ENCODE data around the gene GLOD4. TPM values are rescaled to one million over a fixed set of nuclear protein-coding genes. Genes with fewer than 3 reads are reported as not detected.

GLOD4 gene
- total RNA-seq, 4 donors from 2014 or later, result 32.9 to 45.0 (median 41.4) TPM

- TF ChIP-seq CTCF (IDR thresholded peaks at IDR 0.05; ENCODE audit: low read depth), result no peak
Measured at GRCh38 chr17:823501-823902, 41.4 kb upstream of the GLOD4 start.

GRCh38 chr17:819251-819650 is 37.2 kb upstream of the GLOD4 start:
- no peak for TF ChIP-seq CTCF (IDR thresholded peaks at IDR 0.05; ENCODE audit: low read depth)

- TF ChIP-seq CTCF (IDR thresholded peaks at IDR 0.05; ENCODE audit: low read depth), result no peak
Measured at GRCh38 chr17:814371-814770, 32.3 kb upstream of the GLOD4 start.

- no peak for TF ChIP-seq CTCF (IDR thresholded peaks at IDR 0.05; ENCODE audit: low read depth)
Measured at GRCh38 chr17:812638-813204, 30.6 kb upstream of the GLOD4 start.

- TF ChIP-seq CTCF (IDR thresholded peaks at IDR 0.05; ENCODE audit: low read depth), result no peak
Measured at GRCh38 chr17:811051-811784, 29.1 kb upstream of the GLOD4 start.

- TF ChIP-seq CTCF (IDR thresholded peaks at IDR 0.05; ENCODE audit: low read depth), result no peak
Measured at GRCh38 chr17:807523-808294, 25.6 kb upstream of the GLOD4 start.

All from subcutaneous adipose tissue (tissue), 4 donors.